PC-3 (cell line): ENCODE results near the gene PSMG3. TPM values are rescaled to one million over a fixed set of nuclear protein-coding genes. Genes with fewer than 3 reads are reported as not detected.

Experiments
- ATAC-seq: fragments of 200-7000 bp; cut with Tn5 transposase; 2 replicates; pipeline ENCODE4 v1.9.1; 2020; ENCODE audit warnings: mild to moderate bottlenecking, moderate library complexity
- BruUV-seq: library from RNA; stranded (reverse); fragments of 400-500 nt; replicated peaks from 2 replicates; lab custom pipeline; 2021; lab: Mats Ljungman, UMichigan
- CTCF ChIA-PET: fragments of 300-600 bp; sonication (Branson Sonifier 250); formaldehyde crosslinking; loops from one replicate; lab custom pipeline; 2022; ENCODE audit warnings: antibody characterized with exemption; lab: Charles Lee
- POLR2A ChIA-PET: fragments of 300-600 bp; sonication (Branson Sonifier 250); formaldehyde crosslinking; loops from one replicate; lab custom pipeline; 2022; ENCODE audit warnings: antibody characterized with exemption; ENCODE audit not compliant: unreplicated experiment; lab: Charles Lee
- DNase-seq: peaks from one replicate; pipeline ENCODE4 v3.0.0-alpha.2; 2015
- H2AFZ ChIP-seq: fragments of 300-600 bp; sonication (generic); 2 replicates; pipeline ENCODE4 v1.6.0; 2016; ENCODE audit warnings: antibody characterized with exemption, low read length
- H3F3A ChIP-seq: fragments of 300-600 bp; sonication (generic); one replicate; pipeline ENCODE4 v1.6.0; 2017; ENCODE audit warnings: antibody characterized with exemption, low read length, control low read depth, mild to moderate bottlenecking; ENCODE audit not compliant: unreplicated experiment
- H3K27ac ChIP-seq: fragments of 300-600 bp; sonication (generic); 2 replicates; pipeline ENCODE4 v1.5.1; 2016; ENCODE audit warnings: mild to moderate bottlenecking, low read length
- H3K27me3 ChIP-seq: fragments of 300-600 bp; sonication (generic); 2 replicates; pipeline ENCODE4 v1.6.1; 2016; ENCODE audit warnings: low read length, mixed read lengths
- H3K36me3 ChIP-seq: fragments of 300-600 bp; sonication (generic); 2 replicates; pipeline ENCODE4 v1.6.1; 2016; ENCODE audit warnings: low read depth, mixed run types, low read length, mixed read lengths
- H3K4me1 ChIP-seq: fragments of 300-600 bp; sonication (generic); 2 replicates; pipeline ENCODE4 v1.5.1; 2016; ENCODE audit warnings: low read length; ENCODE audit not compliant: insufficient read depth
- H3K4me2 ChIP-seq: fragments of 300-600 bp; sonication (generic); 2 replicates; pipeline ENCODE4 v1.6.0; 2016; ENCODE audit warnings: low read length
- H3K4me3 ChIP-seq: fragments of 300-600 bp; sonication (generic); 2 replicates; pipeline ENCODE4 v1.5.1; 2016; ENCODE audit warnings: mild to moderate bottlenecking, low read length, mixed read lengths
- H3K79me2 ChIP-seq: fragments of 300-600 bp; sonication (generic); 2 replicates; pipeline ENCODE4 v1.6.1; 2017; ENCODE audit warnings: low read length, mixed read lengths
- H3K9ac ChIP-seq: fragments of 300-600 bp; sonication (generic); 2 replicates; pipeline ENCODE4 v1.6.0; 2016; ENCODE audit warnings: mild to moderate bottlenecking, low read length
- H3K9me2 ChIP-seq: fragments of 300-600 bp; sonication (generic); replicated peaks from 2 replicates; pipeline ENCODE4 v1.6.1; 2016; ENCODE audit warnings: mixed run types, low read length, mixed read lengths
- H3K9me3 ChIP-seq: fragments of 300-600 bp; sonication (generic); 2 replicates; pipeline ENCODE4 v1.6.1; 2016; ENCODE audit warnings: low read length, mixed read lengths
- H4K20me1 ChIP-seq: fragments of 300-600 bp; sonication (generic); 2 replicates; pipeline ENCODE4 v1.6.1; 2016; ENCODE audit warnings: low read length, mixed read lengths
- EZH2 ChIP-seq: fragments of 300-600 bp; sonication (generic); IDR thresholded peaks from one replicate; pipeline ENCODE4 v1.6.1; 2017; ENCODE audit warnings: antibody characterized with exemption, mild to moderate bottlenecking, low read length; ENCODE audit not compliant: unreplicated experiment
- EZH2phosphoT487 ChIP-seq: fragments of 300-600 bp; sonication (generic); IDR thresholded peaks from 2 replicates; pipeline ENCODE4 v1.6.1; 2018; ENCODE audit warnings: mild to moderate bottlenecking, antibody characterized with exemption, low read length, borderline replicate concordance
- intact Hi-C: fragments of 100-400 bp; cut with micrococcal nuclease; formaldehyde crosslinking; loops from 2 replicates; pipeline ENCODE4 v1.9.0; 2023
- total RNA-seq: library from RNA; depleted of rRNA; stranded (reverse); fragments of >200 nt; gene quantifications from 2 replicates; pipeline ENCODE4 v1.2.3, GENCODE V29; 2014
- TF ChIP-seq, protein P1 (sequence below): fragments of 300-600 bp; sonication (generic); conservative IDR thresholded peaks from 2 replicates; pipeline ENCODE4 v1.5.1; 2017; ENCODE audit warnings: antibody characterized with exemption, low read depth, mild to moderate bottlenecking, low read length

Gene PSMG3
- total RNA-seq, 1 experiment from 2014 or later, result 133 TPM

DNA sequence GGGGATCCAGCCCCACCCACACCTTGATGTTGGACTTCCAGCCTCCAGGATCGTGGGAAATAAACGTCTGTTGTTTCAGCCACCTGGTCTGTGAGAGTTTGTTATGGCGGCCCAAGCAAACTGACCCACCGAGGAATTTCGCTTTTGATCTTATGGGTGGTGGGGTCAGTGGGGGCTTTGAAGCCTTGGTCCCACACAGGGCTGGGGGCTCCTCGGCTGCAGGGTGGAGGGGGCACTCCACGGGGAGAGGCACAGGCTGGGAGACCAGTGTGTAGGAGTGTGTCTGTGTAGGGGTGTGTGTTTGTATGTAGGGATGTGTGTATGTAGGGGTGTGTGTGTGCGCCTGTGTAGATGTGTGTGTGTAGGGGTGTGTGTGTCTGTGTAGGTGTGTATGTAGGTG is 48.1 kb upstream of the PSMG3 start:
- Histone ChIP-seq H3K9me3 (no peaks in the 10 kb centered on the region), H3K79me2 (no peaks in the 10 kb centered on the region), H3K9me2 (no peaks in the 10 kb centered on the region), H3K4me3 (no peak overlapping the region), H3K36me3 (no peaks in the 10 kb centered on the region), H3K27ac (no peak overlapping the region), H4K20me1 (no peaks in the 10 kb centered on the region), H3K4me1 (no peaks in the 10 kb centered on the region), H3K27me3 (peaks cover 12% of the 10 kb centered on the region), H2AFZ (no peak overlapping the region), H3F3A (no peaks in the 10 kb centered on the region), H3K4me2 (no peak overlapping the region), H3K9ac (no peak overlapping the region)
- ChIA-PET CTCF (no interaction called here), POLR2A (interaction anchor here (0.7 kb wide), 1 partner anchor 25 kb away, joined by 3 read pairs; no protein-coding TSS in a partner anchor)
- DNase-seq (no peak), ATAC-seq (no peak)
- intact Hi-C loops, result no loop called here
- no TSS peak for BruUV-seq
- TF ChIP-seq, protein P1, sequence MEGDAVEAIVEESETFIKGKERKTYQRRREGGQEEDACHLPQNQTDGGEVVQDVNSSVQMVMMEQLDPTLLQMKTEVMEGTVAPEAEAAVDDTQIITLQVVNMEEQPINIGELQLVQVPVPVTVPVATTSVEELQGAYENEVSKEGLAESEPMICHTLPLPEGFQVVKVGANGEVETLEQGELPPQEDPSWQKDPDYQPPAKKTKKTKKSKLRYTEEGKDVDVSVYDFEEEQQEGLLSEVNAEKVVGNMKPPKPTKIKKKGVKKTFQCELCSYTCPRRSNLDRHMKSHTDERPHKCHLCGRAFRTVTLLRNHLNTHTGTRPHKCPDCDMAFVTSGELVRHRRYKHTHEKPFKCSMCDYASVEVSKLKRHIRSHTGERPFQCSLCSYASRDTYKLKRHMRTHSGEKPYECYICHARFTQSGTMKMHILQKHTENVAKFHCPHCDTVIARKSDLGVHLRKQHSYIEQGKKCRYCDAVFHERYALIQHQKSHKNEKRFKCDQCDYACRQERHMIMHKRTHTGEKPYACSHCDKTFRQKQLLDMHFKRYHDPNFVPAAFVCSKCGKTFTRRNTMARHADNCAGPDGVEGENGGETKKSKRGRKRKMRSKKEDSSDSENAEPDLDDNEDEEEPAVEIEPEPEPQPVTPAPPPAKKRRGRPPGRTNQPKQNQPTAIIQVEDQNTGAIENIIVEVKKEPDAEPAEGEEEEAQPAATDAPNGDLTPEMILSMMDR, result no peak
- no peak for TF ChIP-seq EZH2

DNA sequence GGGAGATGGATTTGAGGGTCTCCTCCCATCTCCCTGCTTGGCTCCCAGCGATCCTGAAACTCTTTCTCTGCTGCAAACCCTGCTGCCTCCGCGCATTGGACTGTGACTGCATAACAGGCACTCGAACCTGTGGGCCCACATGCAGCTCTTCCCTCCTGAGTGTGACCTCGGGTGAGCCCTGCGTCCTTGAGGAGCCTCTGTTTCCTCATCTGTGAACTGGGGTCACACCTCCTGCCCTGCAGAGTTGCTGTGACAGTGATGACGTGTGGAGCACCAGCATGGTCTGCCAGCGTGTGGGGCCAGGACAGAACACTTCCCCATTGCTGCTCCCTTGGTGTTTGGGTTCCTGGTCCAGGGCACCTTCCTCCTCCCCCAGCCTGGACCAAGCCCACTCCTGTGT is 46.9 kb upstream of the PSMG3 start:
- Histone ChIP-seq H3K36me3 (no peaks in the 10 kb centered on the region), H3F3A (no peaks in the 10 kb centered on the region), H3K9me2 (no peaks in the 10 kb centered on the region), H3K4me2 (no peak overlapping the region), H3K4me3 (no peak overlapping the region), H4K20me1 (no peaks in the 10 kb centered on the region), H3K4me1 (no peaks in the 10 kb centered on the region), H3K27ac (no peak overlapping the region), H3K9ac (no peak overlapping the region), H3K9me3 (no peaks in the 10 kb centered on the region), H3K27me3 (peaks cover 12% of the 10 kb centered on the region), H2AFZ (no peak overlapping the region), H3K79me2 (no peaks in the 10 kb centered on the region)
- ChIA-PET CTCF (no interaction called here), POLR2A (no interaction called here)
- no TSS peak for BruUV-seq
- intact Hi-C loops, result no loop called here
- ATAC-seq, result no peak
- no peak for DNase-seq
- TF ChIP-seq EZH2 (no peak), EZH2phosphoT487 (no peak)
- TF ChIP-seq, protein P1, result no peak

DNA sequence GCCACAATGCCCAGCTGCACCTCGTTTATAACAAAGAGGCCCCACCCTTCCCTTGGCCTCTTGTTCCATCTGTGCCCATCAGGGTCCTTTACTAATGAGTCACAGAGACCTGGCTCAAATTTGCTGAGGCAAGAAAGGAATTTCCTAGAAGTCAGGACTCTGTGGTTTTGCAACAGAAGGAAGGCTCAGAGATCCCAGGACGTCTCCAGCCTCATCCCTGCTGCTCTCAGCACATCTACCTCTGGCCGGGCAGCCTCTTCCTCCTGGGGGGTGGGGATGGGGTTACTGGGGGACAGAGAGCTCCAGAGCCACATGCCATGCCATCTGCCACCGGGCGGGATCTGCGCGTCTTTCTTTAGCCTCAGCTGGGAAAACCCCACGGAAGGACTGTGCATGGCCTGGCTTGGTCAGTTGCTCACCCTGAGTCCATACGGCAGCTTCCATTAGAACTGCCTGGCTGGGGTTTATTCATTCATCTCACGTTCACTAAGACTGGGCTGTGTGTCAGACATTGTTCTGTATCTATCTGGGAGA is 41.9 kb upstream of the PSMG3 start:
- H3F3A ChIP-seq, result no peaks in the 10 kb centered on the region
- H3K9me2 ChIP-seq, result no peaks in the 10 kb centered on the region
- no peaks in the 10 kb centered on the region for H3K36me3 ChIP-seq
- TF ChIP-seq EZH2 (no peak), EZH2phosphoT487 (no peak)
- TF ChIP-seq, protein P1, result no peak
- intact Hi-C loops, result no loop called here
- no peaks in the 10 kb centered on the region for H3K9me3 ChIP-seq
- no peak overlapping the region for H3K9ac ChIP-seq
- ChIA-PET POLR2A (no interaction called here), CTCF (interaction anchor here (0.6 kb wide), 1 partner anchor 161 kb away, joined by 5 read pairs; no protein-coding TSS in a partner anchor)
- ATAC-seq (peak; percentile 22), DNase-seq (peak; percentile 24)
- no peak overlapping the region for H2AFZ ChIP-seq
- no TSS peak for BruUV-seq
- H3K27ac ChIP-seq, result no peak overlapping the region
- H3K4me1 ChIP-seq, result no peaks in the 10 kb centered on the region
- H3K4me3 ChIP-seq, result no peak overlapping the region
- H3K4me2 ChIP-seq, result no peak overlapping the region
- H4K20me1 ChIP-seq, result no peaks in the 10 kb centered on the region
- H3K27me3 ChIP-seq, result peaks cover 12% of the 10 kb centered on the region
- no peaks in the 10 kb centered on the region for H3K79me2 ChIP-seq
